GM18511 (cell line): Measurements from ENCODE around the gene MRPL44.

ENCODE experiments used
- ATAC-seq: cut with Tn5 transposase; IDR thresholded peaks from one replicate; pipeline ENCODE4 v1.9.1; 2021; ENCODE audit warnings: mild to moderate bottlenecking, moderate library complexity; ENCODE audit not compliant: unreplicated experiment

MRPL44 gene

DNA sequence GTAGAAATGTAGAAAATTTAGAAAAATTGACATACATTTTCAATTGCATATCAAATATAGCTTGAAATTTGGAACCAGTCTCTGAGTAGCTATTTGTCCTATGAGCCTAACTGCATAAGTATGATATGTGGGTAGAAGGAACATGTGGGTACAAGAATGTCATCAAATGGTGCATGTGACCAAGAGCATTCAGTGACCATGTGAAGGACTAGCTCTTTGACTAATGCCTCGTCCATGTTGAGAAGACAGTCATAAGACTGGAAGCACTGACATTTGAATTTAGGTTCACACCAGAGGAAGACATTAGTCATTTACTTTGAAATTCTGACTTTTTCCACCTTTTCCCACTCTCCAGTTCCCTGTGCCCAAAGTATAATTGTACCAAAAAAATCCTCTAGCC is 12.6 kb downstream of the MRPL44 start:
- ATAC-seq, result peak; percentile 28

DNA sequence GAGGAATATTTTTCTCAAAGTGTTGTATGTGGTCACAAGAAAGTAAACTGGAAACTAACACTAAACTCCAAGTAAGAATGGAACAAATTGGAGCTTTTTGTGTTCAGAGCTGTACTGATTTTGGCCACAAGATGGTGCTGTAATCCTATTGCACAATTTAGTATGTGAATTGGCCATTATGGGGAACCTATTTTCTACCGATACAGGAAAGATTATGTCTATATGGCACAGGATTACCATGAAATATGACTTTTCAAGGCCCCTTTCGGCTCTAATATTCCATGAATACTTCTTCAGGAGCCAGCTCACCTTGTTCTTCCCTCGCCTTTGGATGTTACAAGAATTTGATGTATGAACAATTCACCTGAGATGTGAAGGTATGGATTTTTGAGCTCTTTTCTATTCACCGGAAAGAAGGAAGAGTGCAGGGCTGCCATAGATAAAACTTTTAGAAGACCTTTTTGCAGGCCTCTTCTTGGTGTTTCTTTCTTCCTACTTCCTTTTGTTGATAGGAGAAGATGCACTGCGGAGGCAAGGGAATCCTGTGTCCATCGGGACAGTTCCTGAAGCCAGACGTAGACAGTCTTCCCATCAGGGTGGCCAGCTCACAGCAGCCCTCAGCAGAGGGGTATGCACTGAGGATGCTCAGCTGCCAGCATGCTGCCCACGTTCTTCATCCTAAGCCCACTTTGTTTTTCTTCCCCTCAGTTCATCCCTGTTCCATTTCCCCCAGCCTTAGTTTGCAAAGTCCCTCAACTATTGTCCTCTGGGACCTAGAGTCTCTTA is 13.3 kb downstream of the MRPL44 start:
- peak; percentile 85 for ATAC-seq

DNA sequence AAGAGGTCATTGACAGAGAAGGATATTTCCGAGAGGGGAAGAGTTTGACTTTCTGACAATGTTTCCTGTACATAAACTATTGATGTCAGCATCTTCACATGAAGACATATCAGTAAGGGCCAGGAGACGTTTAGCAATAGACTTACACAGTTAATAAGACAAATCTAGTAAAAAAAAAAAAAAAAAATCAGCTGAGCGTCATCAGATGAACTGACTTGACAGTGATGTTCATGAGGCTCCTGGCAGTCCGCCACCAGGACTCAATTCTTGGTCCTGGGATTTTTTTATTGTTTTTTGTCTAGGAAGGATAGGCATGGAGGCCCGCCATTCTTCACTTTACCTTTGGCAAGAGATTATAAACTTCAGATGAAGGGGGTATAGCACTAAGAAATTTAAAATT is 14.5 kb downstream of the MRPL44 start:
- no peak for ATAC-seq

DNA sequence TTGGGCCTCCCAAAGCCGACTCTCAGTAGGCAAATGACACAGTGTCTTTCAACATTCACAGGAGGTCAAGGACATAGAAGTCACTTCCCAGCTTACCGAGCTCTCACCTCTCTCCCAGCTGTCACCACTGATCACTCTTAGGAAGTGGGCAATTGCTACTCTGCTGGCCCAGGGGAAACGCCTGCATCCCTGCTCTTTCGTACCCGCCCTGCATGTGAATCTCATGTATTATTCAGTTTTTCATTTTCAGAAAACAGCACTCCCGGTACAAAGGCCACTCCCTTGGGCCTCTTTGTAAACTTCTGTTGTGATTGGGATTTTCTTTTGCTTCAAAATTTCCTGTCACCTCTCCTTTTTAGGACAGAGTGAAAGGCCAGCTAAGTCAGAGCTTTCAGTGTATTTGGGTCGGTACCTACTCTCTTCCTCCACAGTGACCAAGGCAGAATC is 15.4 kb downstream of the MRPL44 start:
- ATAC-seq, result no peak

DNA sequence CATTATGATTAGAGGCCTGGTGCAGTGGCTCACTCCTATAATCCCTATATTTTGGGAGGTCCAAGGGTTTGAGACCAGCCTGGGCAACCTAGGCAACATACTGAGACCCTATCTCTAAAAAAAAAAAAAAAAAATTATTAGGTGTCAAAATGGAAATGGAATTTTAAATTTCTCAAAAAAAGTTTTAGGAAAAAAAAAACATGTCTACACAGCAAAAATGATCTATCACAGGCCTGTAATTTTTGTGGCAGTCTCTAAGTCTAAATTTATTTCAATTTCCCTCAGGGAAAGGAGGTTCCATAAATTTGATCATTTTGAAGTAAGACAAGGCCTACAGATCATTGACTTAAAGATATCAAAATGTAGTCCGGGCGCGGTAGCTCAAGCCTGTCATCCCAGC is 16.3 kb downstream of the MRPL44 start:
- ATAC-seq, result no peak

DNA sequence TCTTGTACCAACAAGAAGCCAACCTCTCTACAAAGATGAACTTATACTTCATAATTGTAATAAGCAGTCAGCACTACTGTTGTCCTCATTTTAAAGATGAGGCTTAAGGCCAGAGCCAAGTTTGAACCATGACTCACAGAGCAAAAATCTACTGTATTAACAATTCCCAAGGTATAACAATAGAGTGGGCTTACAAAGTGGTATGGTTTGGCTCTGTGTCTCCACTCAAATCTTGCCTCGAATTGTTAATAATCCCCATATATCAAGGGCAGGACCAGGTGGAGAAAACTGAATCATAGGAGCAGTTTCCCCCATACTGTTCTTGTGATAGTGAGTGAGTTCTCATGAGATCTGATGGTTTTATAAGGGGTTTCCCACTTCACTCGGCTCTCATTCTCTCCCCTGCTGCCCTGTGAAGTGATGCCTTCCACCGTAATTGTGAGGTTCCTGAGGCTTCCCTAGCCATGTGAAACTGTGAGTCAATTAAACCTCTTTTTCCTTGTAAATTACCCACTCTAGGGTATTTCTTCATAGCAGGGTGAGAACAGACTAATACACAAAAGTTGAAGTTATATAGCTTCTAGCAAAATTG is 19.5 kb downstream of the MRPL44 start:
- ATAC-seq, result no peak

DNA sequence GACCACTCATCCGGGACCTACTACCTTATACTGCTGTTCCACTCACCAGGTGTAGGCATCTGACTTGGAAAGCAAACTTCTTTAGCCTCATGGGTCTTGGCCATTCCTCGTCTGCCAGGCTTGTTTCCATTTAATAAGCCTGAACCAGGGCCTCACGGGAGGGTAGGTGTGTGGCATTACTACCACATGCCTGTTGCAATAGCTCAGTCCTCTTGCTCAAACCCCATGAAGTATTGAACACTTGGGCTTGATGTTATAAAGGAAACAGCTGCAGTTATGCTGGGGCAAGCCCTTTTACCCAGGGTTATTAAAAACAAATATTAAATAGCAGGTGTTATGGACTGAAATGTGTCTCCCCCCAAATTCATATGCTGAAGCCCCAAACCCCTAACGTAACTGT is 21.2 kb downstream of the MRPL44 start:
- no peak for ATAC-seq

DNA sequence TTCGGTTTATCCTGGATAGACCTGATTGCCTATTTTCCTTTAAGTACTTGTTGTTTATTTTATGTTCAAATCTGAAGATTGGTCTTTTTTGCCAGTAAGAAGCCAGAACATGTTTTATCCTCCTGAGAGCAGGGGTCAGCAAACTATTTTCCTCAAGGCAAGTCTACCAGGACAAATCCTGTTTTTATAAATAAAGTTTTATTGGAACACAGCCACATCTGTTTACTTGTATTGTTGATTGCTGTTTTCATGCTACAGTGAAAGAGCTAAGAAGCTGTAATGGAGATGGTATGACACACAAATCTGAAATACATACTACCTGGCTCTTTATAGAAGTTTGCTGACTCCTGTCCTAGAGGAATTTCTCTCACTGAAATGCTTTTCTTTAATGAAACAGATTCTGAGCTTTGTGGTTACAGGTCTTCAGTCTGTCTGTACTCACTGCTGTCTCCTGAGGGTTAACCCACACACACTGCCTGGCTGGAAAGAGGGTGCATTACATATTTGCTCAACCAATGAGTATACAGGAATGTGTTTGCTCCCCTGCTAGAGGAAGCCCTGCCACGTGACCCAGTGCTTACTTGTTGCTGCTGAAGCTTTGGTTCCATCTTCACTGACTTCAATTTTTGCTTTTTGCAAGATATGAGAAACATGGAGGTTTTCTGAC is 22.6 kb downstream of the MRPL44 start:
- peak; percentile 55 for ATAC-seq

DNA sequence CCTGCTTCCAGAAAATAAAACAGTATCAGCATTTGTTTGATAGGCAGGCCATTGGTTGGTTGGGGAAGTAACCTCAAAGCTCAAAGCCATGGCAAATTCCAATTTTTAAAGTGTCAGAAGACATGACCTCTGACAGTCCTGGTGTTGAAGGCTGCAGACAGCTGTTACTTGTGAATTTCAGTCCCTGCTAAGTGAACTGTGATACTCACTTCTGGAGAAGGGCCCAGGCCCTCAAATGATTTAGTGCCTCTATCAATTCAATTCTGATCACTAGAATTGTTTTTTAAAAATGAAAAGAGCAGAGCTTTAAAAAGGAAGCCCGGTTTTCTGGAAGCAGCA is 23.1 kb downstream of the MRPL44 start:
- no peak for ATAC-seq

DNA sequence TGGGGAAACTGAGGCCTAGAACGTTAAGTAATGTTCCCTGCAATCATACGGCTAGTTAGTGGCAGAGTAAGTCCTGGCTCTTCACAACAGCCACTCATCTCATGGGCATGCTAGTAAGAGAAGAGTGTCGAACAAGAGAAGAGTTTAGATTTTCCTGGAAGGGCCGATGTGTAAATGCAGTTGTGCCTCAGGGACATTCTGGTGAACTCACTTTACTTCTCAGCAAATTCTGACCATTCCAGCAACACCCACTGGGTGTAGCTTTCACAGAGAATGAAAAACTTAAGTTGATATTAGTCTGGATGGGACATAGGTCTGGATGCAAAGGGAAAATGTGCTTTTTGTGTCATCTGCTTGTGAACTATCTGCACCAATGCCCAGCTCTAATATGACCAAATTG is 23.5 kb downstream of the MRPL44 start:
- ATAC-seq, result no peak

DNA sequence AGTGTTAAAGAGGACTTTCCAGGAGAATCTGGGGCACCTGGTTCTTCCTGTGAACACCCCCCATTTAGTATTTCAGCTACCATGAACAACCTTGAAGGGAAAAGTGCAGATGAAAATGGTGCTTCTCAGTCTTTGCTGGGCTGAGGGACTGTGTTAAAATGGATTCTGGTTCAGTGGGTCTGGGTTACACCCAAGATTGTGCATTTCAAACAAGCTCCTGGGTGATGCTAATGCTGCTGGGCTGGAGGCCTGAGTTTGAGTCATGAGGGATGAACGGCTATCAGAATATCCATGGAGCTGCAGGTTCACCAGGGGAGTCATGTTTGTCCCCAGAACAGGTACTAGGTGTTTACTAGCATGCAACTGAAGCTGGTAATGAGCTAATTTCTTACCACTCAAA is 24.0 kb downstream of the MRPL44 start:
- no peak for ATAC-seq

DNA sequence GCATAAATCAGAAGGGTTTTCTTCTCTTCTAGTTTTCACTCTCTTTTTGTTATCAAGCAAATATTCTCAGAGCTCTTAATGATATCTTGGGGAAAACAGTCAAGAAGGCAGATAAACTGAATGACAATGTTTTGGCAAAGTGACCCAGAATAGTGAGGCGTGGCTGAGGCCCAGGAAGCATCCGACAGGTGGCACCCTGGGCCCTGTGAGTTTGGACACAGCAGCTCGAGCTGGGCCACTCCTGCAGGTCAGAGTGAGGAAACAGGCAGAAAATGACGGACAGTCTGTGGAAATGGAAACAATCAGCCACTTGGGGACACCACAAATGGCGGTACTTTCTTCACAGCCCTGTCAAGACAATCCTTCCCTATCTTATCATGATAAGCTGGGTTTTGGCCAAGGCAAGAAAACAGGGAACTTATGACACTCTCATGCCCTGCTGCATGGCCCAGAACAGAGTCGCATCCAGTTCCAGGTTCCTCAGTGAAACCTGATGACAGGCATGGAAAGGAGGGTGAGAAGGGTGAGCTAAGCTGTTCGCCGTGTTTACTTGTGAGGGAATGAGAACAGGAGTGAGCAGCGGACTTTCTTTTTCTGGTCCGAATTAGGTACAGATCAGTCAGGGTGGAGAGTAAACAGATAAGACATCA is 32.1 kb downstream of the MRPL44 start:
- no peak for ATAC-seq

DNA sequence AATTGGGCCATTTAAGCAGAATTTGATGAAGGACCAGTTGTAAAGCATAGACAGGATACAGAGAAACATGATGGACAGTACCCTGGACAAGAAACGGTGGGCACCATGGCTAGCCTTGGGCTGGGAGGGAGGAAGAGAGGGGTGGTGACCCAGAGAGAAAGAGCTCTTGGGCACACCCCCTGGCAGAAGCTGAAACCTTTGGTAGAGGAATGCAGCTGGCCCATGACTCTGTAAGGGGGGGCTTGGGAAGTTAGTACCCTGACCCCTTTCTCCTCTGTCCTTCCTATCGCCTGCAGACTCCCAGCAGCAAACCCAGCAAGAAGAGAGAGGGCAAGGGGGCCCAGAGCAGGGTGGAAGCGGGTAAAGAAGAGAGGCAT is 32.6 kb downstream of the MRPL44 start:
- no peak for ATAC-seq

DNA sequence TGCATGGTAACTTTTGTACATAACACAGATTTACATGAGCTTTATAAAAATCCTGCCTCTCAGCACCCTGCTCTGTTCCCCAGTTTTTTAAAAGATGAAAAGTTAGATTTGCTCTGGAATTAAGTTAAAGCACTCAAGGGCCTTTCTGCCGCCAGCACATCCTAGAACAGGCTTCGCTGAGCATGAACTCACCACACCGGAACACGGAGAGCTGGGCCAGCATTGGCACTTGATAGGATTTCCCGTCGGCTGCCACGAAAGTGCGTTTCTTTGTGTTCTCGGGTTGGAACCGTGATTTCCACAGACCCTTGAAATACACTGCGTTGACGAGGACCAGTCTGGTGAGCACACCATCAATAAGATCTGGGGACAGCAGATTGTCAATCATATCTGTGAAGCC is 34.3 kb downstream of the MRPL44 start:
- no peak for ATAC-seq

DNA sequence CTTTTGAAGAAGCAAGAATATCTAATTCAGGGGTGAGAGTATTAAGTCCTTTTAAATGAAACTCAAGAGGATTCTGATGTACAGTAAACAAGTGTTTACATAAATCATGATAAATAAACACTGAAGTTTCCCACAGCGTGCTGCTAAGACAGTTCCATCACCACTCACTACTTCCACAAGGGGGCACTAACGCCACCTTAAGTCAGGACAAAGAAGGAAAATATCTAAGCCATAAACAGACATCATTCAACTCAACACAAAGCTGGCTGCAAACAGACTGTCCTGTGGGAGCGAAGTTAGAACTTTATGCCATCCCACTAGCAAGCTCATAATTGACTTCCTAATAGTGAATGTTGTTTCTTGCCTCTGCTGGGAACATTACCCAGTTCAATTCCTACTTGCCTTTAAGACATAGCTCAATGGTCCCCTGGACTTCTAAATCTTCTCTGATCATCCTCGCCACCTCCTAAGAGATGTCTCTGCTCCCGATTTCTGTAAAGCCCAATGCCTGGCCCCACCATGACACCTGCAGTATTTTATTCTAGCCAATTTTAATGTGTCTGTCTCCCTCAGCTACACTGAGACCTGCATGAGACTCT is 36.5 kb downstream of the MRPL44 start:
- ATAC-seq, result peak; percentile 79

DNA sequence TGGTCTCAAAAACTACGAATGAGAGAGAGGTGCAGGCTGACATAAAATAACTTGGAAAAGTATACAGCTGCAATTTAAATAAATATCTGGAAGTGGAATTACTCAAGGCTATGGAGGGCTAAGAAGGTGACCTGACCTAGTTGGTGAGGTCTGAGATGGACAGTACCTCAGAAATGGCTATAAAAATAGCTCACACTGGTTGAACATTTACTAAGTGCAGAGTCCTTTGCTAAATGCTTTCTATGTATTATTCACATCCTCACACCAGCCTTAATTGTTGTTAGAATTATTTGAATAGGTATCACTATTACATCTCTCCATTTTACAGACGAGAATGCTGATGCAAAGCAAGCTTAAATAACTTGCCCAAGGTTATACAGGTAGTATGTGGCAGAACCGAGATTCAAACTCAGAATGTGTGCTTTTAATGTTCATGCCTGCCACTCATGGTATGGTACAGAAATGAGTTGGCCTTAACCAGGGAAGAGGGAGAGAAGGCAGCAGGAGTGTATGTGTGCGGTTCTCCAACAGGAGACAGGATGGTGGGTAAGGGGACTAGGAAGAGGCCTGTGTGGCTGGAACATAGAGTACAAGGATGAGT is 37.4 kb downstream of the MRPL44 start:
- peak; percentile 49 for ATAC-seq

DNA sequence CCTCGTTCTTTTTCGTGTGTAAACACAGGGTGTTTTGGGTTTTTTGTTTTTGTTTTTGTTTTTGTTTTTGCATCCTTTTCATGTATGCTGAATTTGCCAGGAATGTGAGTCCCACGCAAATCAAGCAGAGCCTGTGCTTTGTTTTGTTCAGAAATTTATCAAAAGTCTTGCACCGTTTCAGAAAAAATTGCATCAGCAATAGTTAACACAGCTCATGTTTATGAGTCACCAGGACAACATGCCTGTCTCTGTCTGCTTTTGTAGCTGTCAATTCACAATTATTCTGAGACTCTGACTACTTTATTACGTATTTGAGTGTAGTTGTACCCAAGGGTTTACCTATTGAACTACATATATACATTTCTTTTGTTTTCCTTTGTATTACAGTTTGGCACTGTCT is 38.3 kb downstream of the MRPL44 start:
- ATAC-seq, result no peak

DNA sequence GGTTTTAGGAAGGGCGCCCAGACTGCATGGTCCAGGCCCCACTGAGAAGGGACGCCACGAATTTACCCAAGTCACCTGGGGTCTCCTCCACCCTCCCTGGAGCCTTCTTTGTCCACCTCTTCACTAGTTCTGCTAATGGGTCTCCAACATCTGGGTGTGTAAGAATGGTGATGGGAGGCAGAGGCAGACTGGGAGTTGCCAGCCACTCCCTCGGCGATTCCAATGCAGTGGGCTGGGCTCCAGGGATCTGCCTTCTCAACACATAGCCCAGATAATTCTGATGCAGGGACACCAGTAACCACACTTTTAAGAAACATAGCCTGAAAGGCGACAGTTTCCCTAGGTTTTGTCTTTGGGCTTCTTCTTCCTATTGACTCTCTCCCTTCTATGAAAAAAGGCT is 39.1 kb downstream of the MRPL44 start:
- ATAC-seq, result no peak

DNA sequence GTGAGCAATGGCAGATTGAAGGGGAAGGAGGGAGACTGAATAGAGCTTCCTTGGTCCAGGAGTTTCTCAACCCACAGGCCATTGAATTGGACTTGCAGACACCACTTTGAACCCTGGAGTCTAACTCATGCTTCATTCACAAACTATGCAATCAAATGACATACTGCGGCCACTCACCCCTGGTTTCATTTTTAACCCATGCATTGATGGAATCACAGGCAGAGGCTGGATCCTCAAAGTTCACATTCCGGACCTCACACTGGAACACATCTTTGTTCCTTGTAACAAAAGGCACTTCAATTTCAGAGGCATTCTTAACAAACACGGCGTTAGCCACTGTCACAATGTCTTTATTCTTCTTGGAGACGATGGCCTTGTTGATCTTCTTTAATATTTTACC is 40.7 kb downstream of the MRPL44 start:
- no peak for ATAC-seq

DNA sequence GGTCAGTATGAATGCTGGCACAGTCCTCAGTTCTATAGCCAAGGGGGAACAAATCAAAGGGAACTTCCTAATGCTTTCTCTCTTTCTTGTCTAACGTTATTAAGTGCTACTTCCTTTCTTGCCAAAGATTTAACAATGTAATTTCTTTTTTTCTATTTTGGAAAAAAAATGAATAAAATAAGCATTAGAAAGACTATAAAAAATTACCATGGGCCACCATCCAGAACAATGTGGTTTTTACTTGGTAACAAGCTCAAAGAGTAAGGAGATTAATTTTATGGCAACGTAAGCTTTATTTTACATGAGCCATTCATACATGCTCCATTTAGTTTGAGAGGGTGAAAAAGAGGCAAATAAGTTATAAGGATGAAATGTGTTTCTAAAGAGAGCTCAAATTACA is 41.7 kb downstream of the MRPL44 start:
- no peak for ATAC-seq

DNA sequence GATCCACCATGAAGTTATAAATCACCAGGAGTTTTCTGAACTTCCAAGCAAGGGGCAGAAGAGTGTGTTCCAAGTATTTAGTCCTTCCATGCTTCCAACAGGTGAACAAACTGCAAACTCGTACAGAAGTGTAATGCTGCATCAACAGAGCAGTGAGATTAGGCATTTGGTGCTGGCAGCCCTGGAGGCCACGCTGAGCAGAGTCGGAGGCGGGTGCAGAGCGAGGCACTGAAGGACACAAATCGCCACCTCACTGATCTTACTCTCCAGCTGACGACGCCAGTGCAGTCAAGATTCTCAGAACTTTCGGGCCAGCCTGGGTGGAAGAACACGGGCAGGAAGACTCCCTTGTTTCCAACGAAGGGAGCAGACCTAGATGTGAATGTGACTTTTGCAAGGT is 42.6 kb downstream of the MRPL44 start:
- no peak for ATAC-seq
